ENCODE results near the gene GLI3. TPM values are rescaled to one million over a fixed set of nuclear protein-coding genes. Genes with fewer than 3 reads are reported as not detected.

The GLI3 gene
- total RNA-seq, 4 donors from 2014 or later, result 8.6 to 12.6 (median 8.7) TPM

DNA sequence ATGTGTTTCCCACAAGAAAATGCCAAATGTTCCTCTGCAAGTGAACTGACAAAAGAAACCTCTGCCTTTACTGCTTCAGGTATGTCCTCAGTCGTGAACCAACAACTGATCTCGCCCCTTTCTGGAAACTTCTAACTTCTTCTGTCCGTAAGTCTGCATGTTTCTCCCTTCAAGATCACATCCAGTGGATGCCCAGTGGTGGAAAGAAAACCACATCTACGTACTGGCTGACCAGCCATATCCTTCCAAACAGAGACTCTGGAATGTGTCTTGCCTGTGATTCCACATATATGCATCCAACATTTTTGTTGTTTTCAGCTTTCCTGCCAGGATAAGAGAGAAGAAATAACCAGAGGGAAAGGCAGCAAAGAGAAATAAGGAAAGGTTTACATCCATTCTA is 152.7 kb downstream of the GLI3 start:
- TF ChIP-seq EP300 (IDR thresholded peaks at IDR 0.05) (no peak), POLR2A (IDR thresholded peaks at IDR 0.05) (no peak), CTCF (IDR thresholded peaks at IDR 0.05) (no peak)
- Histone ChIP-seq H3K36me3 (no peaks in the 10 kb centered on the region), H3K9me3 (no peaks in the 10 kb centered on the region), H3K4me1 (peaks cover 0 to 16% (median 4%) of the 10 kb centered on the region in 4 donors), H3K4me3 (no peak overlapping the region), H3K27ac (no peak overlapping the region), H3K27me3 (no peaks in the 10 kb centered on the region)
- 94 to 96% methylated on average over 4 of the region's 4 CpGs for WGBS, 2 donors
- DNase-seq (ENCODE audit: low spot score in 2 of 2), result no peak

GRCh38 chr7:42083284-42083683 is 153.7 kb downstream of the GLI3 start:
- no peak overlapping the region for H3K4me3 ChIP-seq
- H3K36me3 ChIP-seq, result no peaks in the 10 kb centered on the region
- no peak for TF ChIP-seq CTCF (IDR thresholded peaks at IDR 0.05)
- no peak for TF ChIP-seq EP300 (IDR thresholded peaks at IDR 0.05)
- TF ChIP-seq POLR2A (IDR thresholded peaks at IDR 0.05), result no peak
- no peaks in the 10 kb centered on the region for H3K9me3 ChIP-seq
- H3K4me1 ChIP-seq, result peaks cover 0 to 16% (median 4%) of the 10 kb centered on the region in 4 donors
- H3K27me3 ChIP-seq, result no peaks in the 10 kb centered on the region
- DNase-seq (ENCODE audit: low spot score in 2 of 2), result no peak
- no peak overlapping the region for H3K27ac ChIP-seq
- 93 to 100% methylated on average over 1 of the region's 1 CpG for WGBS, 2 donors

DNA sequence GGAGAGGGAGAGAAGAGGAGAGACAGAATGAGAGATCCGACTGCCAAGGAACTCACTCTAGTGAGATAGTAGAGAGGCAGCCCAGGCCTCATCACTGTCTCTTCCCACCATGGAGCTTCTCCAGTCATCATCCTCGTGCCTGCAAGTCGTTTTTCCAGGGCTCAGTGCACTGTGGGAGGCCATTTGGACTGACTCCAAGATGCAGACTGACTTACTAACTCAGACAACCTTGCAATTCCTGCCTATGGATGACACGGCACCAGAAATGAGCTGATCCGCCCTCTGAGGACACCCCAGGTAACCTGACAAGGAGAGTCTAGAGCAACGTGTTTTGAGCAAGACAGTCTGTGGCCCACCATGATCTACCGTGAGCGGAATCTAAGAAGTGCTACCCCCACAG is 154.9 kb downstream of the GLI3 start:
- H3K4me1 ChIP-seq, result peaks cover 0 to 15% (median 1%) of the 10 kb centered on the region in 4 donors
- 72 to 78% methylated on average over 8 of the region's 8 CpGs for WGBS, 2 donors

GRCh38 chr7:42081671-42082070 is 155.3 kb downstream of the GLI3 start:
- TF ChIP-seq CTCF (IDR thresholded peaks at IDR 0.05) (no peak), POLR2A (IDR thresholded peaks at IDR 0.05) (no peak), EP300 (IDR thresholded peaks at IDR 0.05) (no peak)
- WGBS, 2 donors, result 62 to 63% methylated on average over 2 of the region's 2 CpGs
- no peak for DNase-seq (ENCODE audit: low spot score in 2 of 2)
- no peaks in the 10 kb centered on the region for H3K9me3 ChIP-seq
- H3K4me3 ChIP-seq, result no peak overlapping the region
- peaks cover 0 to 11% (median 0%) of the 10 kb centered on the region in 4 donors for H3K4me1 ChIP-seq
- H3K27ac ChIP-seq, result no peak overlapping the region
- H3K36me3 ChIP-seq, result no peaks in the 10 kb centered on the region
- no peaks in the 10 kb centered on the region for H3K27me3 ChIP-seq

More for the DNA sequence above, 154.9 kb downstream of the GLI3 start:
- DNase-seq (ENCODE audit: low spot score in 2 of 2), result no peak
- H3K4me3 ChIP-seq, result no peak overlapping the region
- H3K9me3 ChIP-seq, result no peaks in the 10 kb centered on the region
- no peak overlapping the region for H3K27ac ChIP-seq
- TF ChIP-seq POLR2A (IDR thresholded peaks at IDR 0.05), result no peak
- no peak for TF ChIP-seq EP300 (IDR thresholded peaks at IDR 0.05)
- TF ChIP-seq CTCF (IDR thresholded peaks at IDR 0.05), result no peak
- no peaks in the 10 kb centered on the region for H3K27me3 ChIP-seq
- no peaks in the 10 kb centered on the region for H3K36me3 ChIP-seq

- no peaks in the 10 kb centered on the region for H3K9me3 ChIP-seq
- peaks cover 0 to 10% (median 0%) of the 10 kb centered on the region in 4 donors for H3K4me1 ChIP-seq
- no peaks in the 10 kb centered on the region for H3K36me3 ChIP-seq
- H3K4me3 ChIP-seq, result no peak overlapping the region
- DNase-seq (ENCODE audit: low spot score in 2 of 2), result no peak
- 79 to 89% methylated on average over 15 of the region's 15 CpGs for WGBS, 2 donors
- no peak overlapping the region for H3K27ac ChIP-seq
- H3K27me3 ChIP-seq, result no peaks in the 10 kb centered on the region
- TF ChIP-seq POLR2A (IDR thresholded peaks at IDR 0.05), result no peak
- TF ChIP-seq EP300 (IDR thresholded peaks at IDR 0.05), result no peak
- no peak for TF ChIP-seq CTCF (IDR thresholded peaks at IDR 0.05)
Observed at GRCh38 chr7:42080841-42081586, 156.0 kb downstream of the GLI3 start.

All from tibial nerve (tissue), 4 donors.